MM.1S (cell line): Measurements from ENCODE around the gene SNX5.
A peak's percentile ranks its signal among the peaks of the same experiment; 100 is the strongest.
"Not testable (repeated sequence)": the region's sequence is repeated elsewhere in the genome, so short reads cannot be mapped to it uniquely, and the experiment has no call there.

Source experiments
- DNase-seq: peaks from one replicate; pipeline ENCODE4 v3.0.0-alpha.2; 2015
- H2AFZ ChIP-seq: fragments of 300-600 bp; sonication (generic); 2 replicates; pipeline ENCODE4 v1.6.0; 2016; ENCODE audit warnings: antibody characterized with exemption, low read length
- H3F3A ChIP-seq: fragments of 300-600 bp; sonication (generic); 2 replicates; pipeline ENCODE4 v1.6.1; 2016; ENCODE audit warnings: mild to moderate bottlenecking, antibody characterized with exemption, low read length, moderate library complexity, mixed read lengths; ENCODE audit not compliant: insufficient read depth
- H3K27ac ChIP-seq: fragments of 300-600 bp; sonication (generic); 2 replicates; pipeline ENCODE4 v1.5.1; 2016; ENCODE audit warnings: mild to moderate bottlenecking, low read length
- H3K27me3 ChIP-seq: fragments of 300-600 bp; sonication (generic); replicated peaks from 2 replicates; pipeline ENCODE4 v1.6.0; 2016; ENCODE audit warnings: low read length; ENCODE audit not compliant: insufficient read depth
- H3K36me3 ChIP-seq: fragments of 300-600 bp; sonication (generic); replicated peaks from 2 replicates; pipeline ENCODE4 v1.6.1; 2016; ENCODE audit warnings: mild to moderate bottlenecking, low read length, mixed read lengths; ENCODE audit not compliant: insufficient read depth
- H3K4me1 ChIP-seq: fragments of 300-600 bp; sonication (generic); 2 replicates; pipeline ENCODE4 v1.6.1; 2016; ENCODE audit warnings: low read length, mixed read lengths
- H3K4me2 ChIP-seq: fragments of 300-600 bp; sonication (generic); 2 replicates; pipeline ENCODE4 v1.6.0; 2016; ENCODE audit warnings: low read depth, low read length
- H3K4me3 ChIP-seq: fragments of 300-600 bp; sonication (generic); 2 replicates; pipeline ENCODE4 v1.5.1; 2016; ENCODE audit warnings: low read length, mixed read lengths
- H3K79me2 ChIP-seq: fragments of 300-600 bp; sonication (generic); 2 replicates; pipeline ENCODE4 v1.6.1; 2016; ENCODE audit warnings: mixed run types, low read length, mixed read lengths
- H3K9ac ChIP-seq: fragments of 300-600 bp; sonication (generic); 2 replicates; pipeline ENCODE4 v1.6.1; 2016; ENCODE audit warnings: low read length, mixed read lengths
- H3K9me2 ChIP-seq: fragments of 300-600 bp; sonication (generic); replicated peaks from 2 replicates; pipeline ENCODE4 v1.6.1; 2016; ENCODE audit warnings: mild to moderate bottlenecking, low read length, mixed read lengths; ENCODE audit not compliant: insufficient read depth
- H3K9me3 ChIP-seq: fragments of 300-600 bp; sonication (generic); replicated peaks from 2 replicates; pipeline ENCODE4 v1.6.1; 2016; ENCODE audit warnings: mild to moderate bottlenecking, low read length, mixed read lengths; ENCODE audit not compliant: insufficient read depth
- H4K20me1 ChIP-seq: fragments of 300-600 bp; sonication (generic); 2 replicates; pipeline ENCODE4 v1.6.1; 2016; ENCODE audit warnings: mild to moderate bottlenecking, low read length, moderate library complexity, mixed read lengths; ENCODE audit not compliant: insufficient read depth
- EZH2 ChIP-seq: fragments of 300-600 bp; sonication (generic); optimal IDR thresholded peaks from 2 replicates; pipeline ENCODE3; 2017; ENCODE audit warnings: low read depth, mild to moderate bottlenecking, antibody characterized with exemption, low read length, mixed read lengths
- EZH2phosphoT487 ChIP-seq: fragments of 300-600 bp; sonication (generic); IDR thresholded peaks from 2 replicates; pipeline ENCODE4 v1.6.1; 2018; ENCODE audit warnings: antibody characterized with exemption, low read length
- TF ChIP-seq, protein P1 (sequence below): fragments of 300-600 bp; sonication (generic); IDR thresholded peaks from 2 replicates; pipeline ENCODE4 v1.5.1; 2016; ENCODE audit warnings: antibody characterized with exemption, low read length, mixed read lengths

SNX5 gene

DNA sequence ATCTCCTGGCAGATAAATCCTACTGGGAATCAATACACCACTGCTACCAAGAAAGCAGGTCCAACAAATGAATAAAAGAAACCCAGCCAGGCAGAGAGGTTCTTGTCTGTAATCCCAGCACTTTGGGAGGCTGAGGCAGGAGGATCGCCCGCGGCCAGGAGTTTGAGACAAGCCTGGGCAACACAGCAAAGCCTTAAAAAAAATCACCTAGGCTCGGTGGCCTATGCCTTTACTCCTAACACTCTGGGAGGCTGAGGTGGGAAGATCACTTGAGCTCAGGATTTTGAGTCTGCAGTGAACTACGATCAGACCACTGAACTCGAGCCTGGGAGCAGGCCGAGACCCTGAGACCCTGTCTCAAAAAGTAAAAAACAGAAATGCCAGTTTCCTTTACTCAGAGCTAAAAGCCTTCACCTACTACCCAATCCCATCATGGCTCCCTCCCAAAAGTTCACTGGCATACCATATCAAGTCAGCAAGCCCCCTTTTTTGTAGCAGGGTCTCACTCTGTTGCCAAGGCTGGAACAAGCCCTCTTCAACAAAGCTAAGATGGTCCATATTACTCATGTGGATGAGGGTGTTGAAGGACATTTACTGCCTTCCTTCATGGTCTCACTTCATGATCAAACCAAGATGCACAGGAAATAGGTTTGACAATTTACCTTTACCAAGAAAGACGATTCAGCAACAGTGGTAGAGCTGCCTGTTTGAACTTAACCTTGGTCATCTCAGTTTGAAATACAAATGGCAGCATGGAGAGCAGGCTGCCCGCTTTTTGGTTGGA lies 5.3 kb downstream of the SNX5 start:
- peak overlapping the region; percentile 99; the same call in 1 of the 2 replicates for H3K4me2 ChIP-seq
- H3K9me3 ChIP-seq = no peaks in the 10 kb centered on the region
- peaks cover 100% of the 10 kb centered on the region for H3K79me2 ChIP-seq
- peaks cover 74% of the 10 kb centered on the region for H4K20me1 ChIP-seq
- H3K9me2 ChIP-seq = no peaks in the 10 kb centered on the region
- no peak for DNase-seq
- TF ChIP-seq EZH2phosphoT487 (no peak), EZH2 (no peak)
- TF ChIP-seq, protein P1, sequence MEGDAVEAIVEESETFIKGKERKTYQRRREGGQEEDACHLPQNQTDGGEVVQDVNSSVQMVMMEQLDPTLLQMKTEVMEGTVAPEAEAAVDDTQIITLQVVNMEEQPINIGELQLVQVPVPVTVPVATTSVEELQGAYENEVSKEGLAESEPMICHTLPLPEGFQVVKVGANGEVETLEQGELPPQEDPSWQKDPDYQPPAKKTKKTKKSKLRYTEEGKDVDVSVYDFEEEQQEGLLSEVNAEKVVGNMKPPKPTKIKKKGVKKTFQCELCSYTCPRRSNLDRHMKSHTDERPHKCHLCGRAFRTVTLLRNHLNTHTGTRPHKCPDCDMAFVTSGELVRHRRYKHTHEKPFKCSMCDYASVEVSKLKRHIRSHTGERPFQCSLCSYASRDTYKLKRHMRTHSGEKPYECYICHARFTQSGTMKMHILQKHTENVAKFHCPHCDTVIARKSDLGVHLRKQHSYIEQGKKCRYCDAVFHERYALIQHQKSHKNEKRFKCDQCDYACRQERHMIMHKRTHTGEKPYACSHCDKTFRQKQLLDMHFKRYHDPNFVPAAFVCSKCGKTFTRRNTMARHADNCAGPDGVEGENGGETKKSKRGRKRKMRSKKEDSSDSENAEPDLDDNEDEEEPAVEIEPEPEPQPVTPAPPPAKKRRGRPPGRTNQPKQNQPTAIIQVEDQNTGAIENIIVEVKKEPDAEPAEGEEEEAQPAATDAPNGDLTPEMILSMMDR = no peak
- H3K9ac ChIP-seq = no peak overlapping the region
- no peak overlapping the region for H2AFZ ChIP-seq
- no peaks in the 10 kb centered on the region for H3K27me3 ChIP-seq
- H3K4me3 ChIP-seq = no peak overlapping the region
- peaks cover 64% of the 10 kb centered on the region for H3F3A ChIP-seq
- H3K36me3 ChIP-seq = peaks cover 17% of the 10 kb centered on the region; the same call in 1 of the 2 replicates
- H3K27ac ChIP-seq = no peak overlapping the region
- peaks cover 68% of the 10 kb centered on the region for H3K4me1 ChIP-seq

DNA sequence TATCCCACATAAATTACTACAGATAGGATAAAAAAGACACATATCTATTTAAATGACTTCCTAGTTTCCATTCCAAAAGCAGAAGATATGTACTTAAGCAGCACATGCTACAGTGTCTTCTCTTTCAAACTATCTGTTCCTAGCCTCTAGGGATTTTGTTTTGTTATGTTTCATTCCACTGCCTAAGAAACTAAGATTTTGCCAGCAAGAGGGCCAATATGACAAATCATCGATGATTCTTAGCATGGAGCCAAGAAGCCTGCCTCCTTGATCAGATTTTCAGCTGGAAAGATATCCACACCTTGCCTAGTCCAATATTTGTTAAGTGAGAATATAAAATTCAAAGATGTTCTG lies 7.0 kb downstream of the SNX5 start:
- Histone ChIP-seq H3K79me2 (peaks cover 100% of the 10 kb centered on the region), H3K4me3 (no peak overlapping the region), H2AFZ (no peak overlapping the region), H3K4me2 (no peak overlapping the region; the same call in 1 of the 2 replicates), H3K27me3 (no peaks in the 10 kb centered on the region), H3K9me2 (no peaks in the 10 kb centered on the region), H3K4me1 (peaks cover 76% of the 10 kb centered on the region), H4K20me1 (peaks cover 87% of the 10 kb centered on the region), H3K9ac (no peak overlapping the region), H3K9me3 (no peaks in the 10 kb centered on the region), H3K27ac (no peak overlapping the region), H3F3A (peaks cover 48% of the 10 kb centered on the region), H3K36me3 (peaks cover 15% of the 10 kb centered on the region; the same call in 1 of the 2 replicates)
- TF ChIP-seq, protein P1 = no peak
- DNase-seq = no peak

DNA sequence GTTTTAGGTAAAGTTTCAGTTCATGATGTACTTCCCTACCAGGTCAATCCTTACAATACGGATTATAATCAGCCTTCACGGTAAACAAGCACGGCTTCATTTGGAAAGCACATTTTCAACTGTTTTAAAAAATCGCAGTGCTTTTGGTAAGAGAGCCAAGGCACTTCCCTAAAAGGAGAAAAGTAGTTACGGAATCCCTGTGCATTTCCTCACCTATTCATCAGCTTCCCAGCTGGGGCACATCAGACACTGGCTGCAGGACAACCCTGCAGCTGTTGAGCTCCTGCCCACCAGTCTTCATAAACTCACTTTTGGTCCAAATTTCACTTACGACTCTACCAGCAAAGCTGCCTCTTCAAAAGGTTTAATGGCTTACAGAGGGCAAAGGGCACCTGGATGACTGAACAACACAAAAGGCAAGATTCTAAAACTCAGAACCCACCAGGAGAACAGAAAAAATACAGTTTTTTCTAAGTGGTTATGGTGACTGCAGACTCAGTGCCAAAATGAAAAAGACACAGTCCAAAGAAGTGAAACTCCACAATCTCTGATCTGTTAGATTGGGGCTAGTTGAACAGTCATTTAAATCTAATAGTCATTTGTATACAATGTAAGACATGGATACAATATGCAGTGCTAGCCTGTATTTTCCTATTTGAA lies 7.5 kb downstream of the SNX5 start:
- Histone ChIP-seq H4K20me1 (peaks cover 83% of the 10 kb centered on the region), H3K36me3 (peaks cover 15% of the 10 kb centered on the region; the same call in 1 of the 2 replicates), H3K4me2 (peak overlapping the region; percentile 11; the same call in 1 of the 2 replicates), H3K9ac (no peak overlapping the region), H3K4me1 (peaks cover 81% of the 10 kb centered on the region), H3F3A (peaks cover 43% of the 10 kb centered on the region), H3K9me3 (no peaks in the 10 kb centered on the region), H3K27ac (no peak overlapping the region), H3K4me3 (no peak overlapping the region), H3K9me2 (no peaks in the 10 kb centered on the region), H2AFZ (no peak overlapping the region), H3K27me3 (no peaks in the 10 kb centered on the region), H3K79me2 (peaks cover 100% of the 10 kb centered on the region)
- TF ChIP-seq EZH2phosphoT487 (no peak), EZH2 (no peak)
- TF ChIP-seq, protein P1 = no peak
- DNase-seq = no peak

DNA sequence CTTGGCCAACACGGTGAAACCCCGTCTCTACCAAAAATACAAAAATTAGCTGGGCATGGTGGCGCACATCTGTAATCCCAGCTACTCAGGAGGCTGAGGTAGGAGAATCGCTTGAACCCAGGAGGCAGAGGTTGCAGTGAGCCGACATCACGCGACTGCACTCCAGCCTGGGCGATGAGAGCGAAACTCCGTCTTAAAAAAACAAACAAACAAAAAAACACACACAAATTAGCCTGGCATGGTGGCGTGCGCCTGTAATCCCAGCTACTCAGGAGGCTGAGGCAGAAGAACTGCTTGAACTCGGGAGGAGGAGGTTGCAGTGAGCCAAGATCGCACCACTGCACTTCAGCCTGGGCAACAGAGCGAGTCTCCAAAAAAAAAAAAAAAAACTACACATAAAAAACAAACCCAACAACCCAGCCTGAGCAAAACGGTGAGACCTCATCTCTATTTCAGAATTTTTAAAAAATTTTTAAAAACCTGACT lies 8.2 kb downstream of the SNX5 start:
- H3K9me2 ChIP-seq, H3K4me2 ChIP-seq, H3K27ac ChIP-seq, H3K9me3 ChIP-seq, DNase-seq, H3K9ac ChIP-seq, H2AFZ ChIP-seq, H3K4me3 ChIP-seq, H3K27me3 ChIP-seq: not testable (repeated sequence)
- H3K4me1 ChIP-seq = peaks cover 76% of the 10 kb centered on the region
- H3K36me3 ChIP-seq = peaks cover 20% of the 10 kb centered on the region; the same call in 1 of the 2 replicates
- peaks cover 100% of the 10 kb centered on the region for H3K79me2 ChIP-seq
- peaks cover 37% of the 10 kb centered on the region for H3F3A ChIP-seq
- H4K20me1 ChIP-seq = peaks cover 77% of the 10 kb centered on the region
